Stimulated activated CD8-positive, alpha-beta memory T cell treated with anti-CD3 and anti-CD28 coated beads, Interleukin-7, amount 100 ng/mL, for 4 hours (primary cell): Measurements from ENCODE around the gene POM121.
"Not testable (repeated sequence)": the region's sequence is repeated elsewhere in the genome, so short reads cannot be mapped to it uniquely, and the experiment has no call there.

Experiments used
- DNase-seq, 2 donors: peaks; one replicate each; pipeline ENCODE4 v3.0.0-alpha.2; 2020; ENCODE audit warnings: low read depth in 2 of 2

POM121 gene

GRCh38 chr7:72924733-72925545 is at the start of gene POM121:
Gene POM121, plus strand, starts transcription at chr7:72925095. Its CDS starts 27 bp downstream, at chr7:72925122.
- peak; percentile 61 to 80 for DNase-seq

GRCh38 chr7:72879079-72879736 is 45.7 kb upstream of the POM121 start:
- DNase-seq, result peak; percentile 59 to 74

- peak; percentile 8 to 30 for DNase-seq
Observed at GRCh38 chr7:72879737-72880215, 45.1 kb upstream of the POM121 start.

- DNase-seq, result not testable (repeated sequence)
Observed at GRCh38 chr7:72891750-72892149, 33.1 kb upstream of the POM121 start.

- not testable (repeated sequence) for DNase-seq
Observed at GRCh38 chr7:72904740-72905139, 20.2 kb upstream of the POM121 start.

GRCh38 chr7:72908422-72908821 is 16.5 kb upstream of the POM121 start:
- DNase-seq, result not testable (repeated sequence)

GRCh38 chr7:72911395-72911794 is 13.5 kb upstream of the POM121 start:
- DNase-seq, result not testable (repeated sequence)

GRCh38 chr7:72913750-72914149 is 11.1 kb upstream of the POM121 start:
- not testable (repeated sequence) for DNase-seq

- peak; percentile 16 to 24 for DNase-seq
Observed at GRCh38 chr7:72914756-72915525, 10.0 kb upstream of the POM121 start.

GRCh38 chr7:72919256-72919775 is 5.6 kb upstream of the POM121 start:
- no peak for DNase-seq

- DNase-seq, result no peak
Observed at GRCh38 chr7:72924386-72924732, 536 bp upstream of the POM121 start.

- DNase-seq, result no peak
Observed at GRCh38 chr7:72925546-72926120, 738 bp downstream of the POM121 start.

GRCh38 chr7:72927791-72928190 is 2.9 kb downstream of the POM121 start:
- not testable (repeated sequence) for DNase-seq

- not testable (repeated sequence) for DNase-seq
Observed at GRCh38 chr7:72928216-72928615, 3.3 kb downstream of the POM121 start.

- not testable (repeated sequence) for DNase-seq
Observed at GRCh38 chr7:72942022-72942705, 17.3 kb downstream of the POM121 start.

- not testable (repeated sequence) for DNase-seq
Observed at GRCh38 chr7:72942956-72943355, 18.1 kb downstream of the POM121 start.

- DNase-seq, result not testable (repeated sequence)
Observed at GRCh38 chr7:72944937-72945336, 20.0 kb downstream of the POM121 start.

GRCh38 chr7:72945597-72945996 is 20.7 kb downstream of the POM121 start:
- not testable (repeated sequence) for DNase-seq

- not testable (repeated sequence) for DNase-seq
Observed at GRCh38 chr7:72946130-72946745, 21.3 kb downstream of the POM121 start.

- not testable (repeated sequence) for DNase-seq
Observed at GRCh38 chr7:72948714-72949113, 23.8 kb downstream of the POM121 start.
